Activated CD4-positive, alpha-beta T cell treated with anti-CD3 and anti-CD28 coated beads, Interleukin-2, amount 50 U/mL, for 4 hours (primary cell): ENCODE results near the gene ZNF629.

Experiments
- DNase-seq, 2 experiments: peaks; one replicate each; pipeline ENCODE4 v3.0.0-alpha.2; 2020

The ZNF629 gene

DNA sequence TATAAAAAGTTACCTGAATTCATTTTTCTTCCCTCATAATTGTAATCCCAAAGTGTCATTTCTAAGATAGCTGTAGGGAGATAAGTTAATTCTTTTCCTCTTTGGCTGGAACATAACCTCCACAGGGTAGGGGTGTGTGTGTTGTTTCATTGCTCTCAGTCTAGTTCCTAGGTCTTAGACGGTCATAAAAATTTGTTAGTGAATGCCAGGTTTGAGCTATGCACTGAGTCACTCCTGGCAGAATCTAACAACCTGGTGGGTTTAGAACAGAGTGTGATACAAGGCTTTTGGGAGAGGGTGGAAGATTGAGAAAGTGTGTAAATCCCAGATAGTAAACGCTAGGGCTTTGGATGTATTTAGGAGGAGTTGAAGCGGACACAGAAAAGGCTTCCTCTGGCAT is 39.7 kb downstream of the ZNF629 start:
- DNase-seq: no peak

DNA sequence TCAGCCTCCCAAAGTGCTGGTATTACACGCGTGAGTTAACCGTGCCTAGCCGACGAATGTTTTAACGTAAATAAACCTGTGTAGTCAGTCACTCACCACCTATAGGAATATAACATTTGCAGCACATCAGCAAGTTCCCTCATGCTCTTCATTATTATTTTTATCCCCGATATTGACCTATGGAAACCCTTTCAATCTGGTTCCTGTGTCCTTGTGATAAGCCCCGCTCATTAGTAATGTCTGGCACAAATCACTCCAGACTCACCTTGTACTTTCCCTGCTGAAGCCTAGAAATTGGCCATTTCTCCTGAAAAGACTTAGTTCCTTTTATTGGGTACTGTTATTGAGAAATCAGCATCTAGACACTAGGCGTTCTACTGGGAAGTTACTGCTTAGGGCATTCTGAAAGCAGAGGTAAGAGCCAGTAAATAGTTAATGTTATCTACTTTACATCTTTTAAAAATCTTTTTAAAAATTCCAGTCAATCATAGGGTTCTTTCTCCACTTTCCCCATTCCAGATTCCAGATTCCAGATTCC is 40.3 kb downstream of the ZNF629 start:
- DNase-seq: no peak

DNA sequence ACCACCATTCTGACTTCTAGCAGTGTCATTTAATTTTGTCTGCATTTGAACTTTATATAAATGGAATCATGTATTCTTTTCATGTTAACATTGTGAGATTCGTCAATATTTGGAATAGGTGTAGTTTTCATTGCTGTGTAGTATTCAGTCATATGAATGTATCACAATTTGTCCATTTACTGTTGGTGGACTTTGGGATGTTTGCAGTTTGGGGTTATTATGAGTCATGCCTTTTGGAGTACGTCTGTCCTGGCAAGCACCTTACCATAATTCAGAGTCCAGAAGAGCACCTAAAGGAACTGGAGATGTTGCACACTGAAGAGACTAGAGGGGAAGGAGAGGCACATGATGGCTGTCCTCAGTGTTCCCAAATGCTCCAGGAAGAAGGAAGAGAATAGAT is 41.9 kb downstream of the ZNF629 start:
- DNase-seq: no peak

DNA sequence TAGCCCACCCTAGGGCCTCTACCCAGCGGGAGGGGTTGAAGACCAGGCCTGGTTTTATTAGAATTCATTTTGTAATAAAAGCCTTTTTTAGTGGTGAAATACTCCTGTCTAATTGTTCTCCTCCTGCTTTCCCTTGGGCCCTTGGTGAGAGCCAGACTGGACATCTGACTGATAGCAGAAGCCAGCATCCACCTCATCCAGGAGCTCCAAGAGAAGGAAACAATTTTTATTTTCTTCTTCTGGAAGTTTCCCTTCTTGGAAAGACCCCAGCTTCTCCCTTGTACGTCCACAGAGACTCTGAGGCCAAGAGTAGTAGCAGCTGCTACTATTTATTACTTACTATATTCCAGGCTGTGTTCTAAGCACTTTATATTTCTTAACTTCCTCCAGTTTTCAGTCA is 42.8 kb downstream of the ZNF629 start:
- DNase-seq: no peak

DNA sequence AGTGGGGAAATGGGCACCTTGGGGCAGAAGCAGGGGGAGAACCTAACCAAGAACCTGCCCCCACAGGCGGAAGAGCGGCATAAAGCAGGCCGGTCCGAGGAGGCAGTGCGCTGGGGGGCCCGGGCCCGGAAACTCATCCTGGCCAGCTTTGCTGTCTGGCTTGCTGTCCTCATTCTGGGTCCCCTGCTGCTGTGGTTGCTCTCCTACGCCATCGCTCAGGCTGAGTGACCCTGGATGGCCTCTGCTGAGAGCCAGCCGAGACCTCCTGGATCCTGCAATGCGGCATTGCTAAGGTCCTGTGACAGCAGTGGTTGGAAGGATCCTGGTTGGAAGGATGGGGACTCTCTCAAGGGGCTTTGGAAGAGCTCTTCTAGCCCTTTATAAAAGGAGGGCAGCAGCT is 43.3 kb downstream of the ZNF629 start:
- DNase-seq: no peak

DNA sequence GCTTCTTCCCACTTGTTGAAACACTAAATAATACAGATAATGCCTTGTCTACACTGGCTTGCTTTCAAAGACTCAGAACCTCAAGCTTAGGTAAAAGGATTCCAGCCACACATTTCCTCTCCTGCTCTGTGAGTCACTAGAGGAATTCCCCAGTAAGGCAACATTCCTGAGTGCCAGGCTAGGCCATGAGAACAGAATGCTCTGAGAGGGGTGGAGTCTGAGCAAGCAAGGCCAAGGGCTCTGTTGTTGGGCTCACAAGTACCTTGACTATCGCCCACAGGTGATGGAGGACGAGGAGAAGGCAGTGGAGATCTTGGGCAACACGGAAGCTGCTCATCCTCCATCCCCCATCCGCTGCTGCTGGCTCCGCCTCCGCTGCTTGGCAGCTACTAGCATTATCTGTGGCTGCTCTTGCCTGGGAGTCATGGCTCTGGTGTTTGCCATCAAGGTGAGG is 45.5 kb downstream of the ZNF629 start:
- DNase-seq: no peak

DNA sequence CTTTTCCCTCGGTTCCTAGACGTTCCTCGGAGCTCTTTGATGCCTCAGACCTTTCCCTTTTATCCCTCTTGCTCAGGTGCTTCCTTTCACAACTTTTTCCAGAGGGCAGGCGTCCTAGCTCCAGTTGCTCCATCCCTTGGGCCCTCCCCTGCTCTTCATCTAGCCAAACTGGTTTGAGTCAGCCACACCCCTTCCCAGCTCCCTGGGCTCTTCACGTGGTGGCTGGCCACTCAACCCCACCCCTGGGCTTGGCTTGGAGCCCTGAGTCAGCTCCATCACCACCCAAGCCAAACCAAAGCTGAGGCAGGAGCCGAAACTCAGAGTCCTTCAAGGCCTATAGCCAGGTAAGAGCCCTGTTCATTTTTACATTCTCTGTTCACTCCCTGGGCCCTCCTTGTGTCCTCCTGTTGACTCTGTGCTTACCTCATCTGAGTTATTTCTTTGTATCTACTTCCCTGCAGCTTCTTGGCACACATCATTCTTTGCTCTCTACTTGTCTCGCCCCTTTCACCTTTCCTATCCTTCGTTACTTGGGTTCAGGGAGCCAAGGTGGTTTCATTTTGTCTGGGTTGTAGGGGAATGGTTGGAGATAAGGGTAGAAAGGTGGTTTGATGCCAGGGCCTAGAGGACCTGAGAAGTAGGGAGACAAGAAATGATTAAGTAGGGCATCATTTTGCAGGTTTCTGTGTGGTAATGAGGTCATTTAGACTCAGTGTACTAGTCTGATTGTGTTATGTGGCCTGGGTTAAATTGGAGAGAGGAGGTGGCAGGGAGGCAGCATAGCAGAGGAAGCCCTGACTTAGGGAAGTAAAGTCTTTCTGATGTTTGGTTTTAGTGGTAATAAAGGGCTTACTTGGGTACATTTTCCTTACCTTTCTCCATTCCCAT is 46.4 kb downstream of the ZNF629 start:
- DNase-seq: no peak

DNA sequence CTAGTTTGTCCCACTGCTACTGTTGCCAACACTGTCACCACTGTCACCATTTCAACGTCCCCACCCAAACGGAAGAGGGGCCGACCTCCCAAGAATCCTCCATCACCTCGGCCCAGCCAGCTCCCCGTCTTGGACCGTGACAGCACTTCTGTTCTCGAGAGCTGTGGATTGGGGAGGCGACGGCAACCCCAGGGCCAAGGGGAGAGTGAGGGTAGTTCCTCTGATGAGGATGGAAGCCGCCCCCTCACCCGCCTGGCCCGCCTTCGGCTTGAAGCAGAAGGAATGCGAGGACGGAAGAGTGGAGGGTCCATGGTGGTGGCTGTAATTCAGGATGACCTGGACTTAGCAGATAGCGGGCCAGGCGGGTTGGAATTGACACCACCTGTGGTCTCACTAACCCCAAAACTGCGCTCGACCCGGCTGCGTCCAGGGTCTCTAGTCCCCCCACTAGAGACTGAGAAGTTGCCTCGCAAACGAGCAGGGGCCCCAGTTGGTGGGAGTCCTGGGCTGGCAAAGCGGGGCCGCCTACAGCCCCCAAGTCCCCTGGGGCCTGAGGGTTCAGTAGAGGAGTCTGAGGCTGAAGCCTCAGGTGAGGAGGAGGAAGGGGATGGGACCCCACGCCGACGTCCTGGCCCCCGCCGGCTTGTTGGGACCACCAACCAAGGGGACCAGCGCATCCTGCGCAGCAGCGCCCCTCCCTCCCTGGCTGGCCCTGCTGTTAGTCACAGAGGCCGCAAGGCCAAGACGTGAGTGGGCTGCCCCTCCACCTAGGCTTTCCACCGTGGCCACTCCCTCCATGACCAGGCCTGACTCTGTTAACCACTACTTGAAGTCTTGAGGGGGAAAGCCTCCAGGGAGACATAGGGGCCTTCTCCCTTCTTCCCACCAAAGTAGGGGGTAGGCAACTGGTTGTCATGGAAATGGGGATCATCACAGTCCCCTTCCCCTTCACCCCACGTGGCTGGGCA is 47.7 kb downstream of the ZNF629 start:
- no peak for DNase-seq

DNA sequence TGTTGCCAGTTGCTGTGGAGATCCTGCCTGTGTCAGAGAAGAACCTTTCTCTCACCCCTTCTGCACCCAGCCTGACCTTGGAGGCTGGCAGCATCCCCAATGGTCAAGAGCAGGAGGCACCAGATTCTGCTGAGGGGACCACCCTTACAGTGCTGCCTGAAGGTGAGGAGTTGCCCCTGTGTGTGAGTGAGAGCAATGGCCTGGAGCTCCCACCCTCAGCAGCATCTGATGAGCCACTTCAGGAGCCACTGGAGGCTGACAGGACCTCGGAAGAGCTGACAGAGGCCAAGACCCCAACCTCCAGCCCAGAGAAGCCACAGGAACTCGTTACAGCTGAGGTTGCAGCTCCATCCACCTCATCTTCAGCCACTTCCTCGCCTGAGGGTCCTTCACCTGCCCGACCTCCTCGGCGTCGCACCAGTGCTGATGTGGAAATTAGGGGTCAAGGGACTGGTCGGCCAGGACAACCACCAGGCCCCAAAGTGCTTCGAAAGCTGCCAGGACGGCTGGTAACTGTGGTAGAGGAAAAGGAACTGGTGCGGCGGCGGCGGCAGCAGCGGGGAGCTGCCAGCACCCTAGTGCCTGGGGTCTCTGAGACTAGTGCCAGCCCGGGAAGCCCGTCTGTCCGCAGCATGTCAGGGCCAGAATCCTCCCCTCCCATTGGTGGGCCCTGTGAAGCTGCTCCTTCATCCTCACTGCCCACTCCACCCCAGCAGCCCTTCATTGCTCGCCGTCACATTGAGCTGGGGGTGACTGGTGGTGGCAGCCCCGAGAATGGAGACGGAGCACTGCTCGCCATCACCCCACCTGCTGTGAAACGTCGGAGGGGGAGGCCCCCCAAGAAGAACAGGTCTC is 49.0 kb downstream of the ZNF629 start:
- DNase-seq: no peak

DNA sequence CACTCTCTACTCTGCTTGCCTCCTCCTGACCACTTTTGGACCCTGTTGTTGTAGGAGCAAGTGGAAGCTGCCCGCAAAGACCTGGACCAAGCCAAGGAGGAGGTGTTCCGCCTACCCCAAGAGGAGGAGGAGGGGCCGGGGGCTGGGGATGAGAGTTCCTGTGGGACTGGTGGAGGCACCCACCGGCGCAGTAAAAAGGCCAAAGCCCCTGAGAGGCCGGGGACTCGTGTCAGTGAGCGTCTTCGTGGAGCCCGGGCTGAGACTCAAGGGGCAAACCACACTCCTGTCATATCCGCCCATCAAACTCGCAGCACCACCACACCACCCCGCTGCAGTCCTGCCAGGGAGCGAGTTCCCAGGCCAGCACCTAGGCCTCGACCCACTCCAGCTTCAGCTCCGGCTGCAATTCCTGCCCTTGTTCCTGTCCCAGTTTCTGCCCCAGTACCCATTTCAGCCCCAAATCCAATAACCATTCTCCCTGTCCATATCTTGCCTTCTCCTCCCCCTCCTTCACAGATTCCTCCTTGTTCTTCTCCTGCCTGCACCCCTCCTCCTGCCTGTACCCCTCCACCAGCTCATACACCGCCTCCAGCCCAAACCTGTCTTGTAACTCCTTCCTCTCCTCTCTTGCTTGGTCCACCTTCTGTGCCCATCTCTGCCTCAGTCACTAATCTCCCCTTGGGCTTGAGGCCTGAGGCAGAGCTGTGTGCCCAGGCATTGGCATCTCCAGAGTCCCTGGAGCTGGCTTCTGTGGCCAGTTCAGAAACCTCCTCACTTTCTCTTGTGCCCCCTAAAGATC is 49.8 kb downstream of the ZNF629 start:
- no peak for DNase-seq

DNA sequence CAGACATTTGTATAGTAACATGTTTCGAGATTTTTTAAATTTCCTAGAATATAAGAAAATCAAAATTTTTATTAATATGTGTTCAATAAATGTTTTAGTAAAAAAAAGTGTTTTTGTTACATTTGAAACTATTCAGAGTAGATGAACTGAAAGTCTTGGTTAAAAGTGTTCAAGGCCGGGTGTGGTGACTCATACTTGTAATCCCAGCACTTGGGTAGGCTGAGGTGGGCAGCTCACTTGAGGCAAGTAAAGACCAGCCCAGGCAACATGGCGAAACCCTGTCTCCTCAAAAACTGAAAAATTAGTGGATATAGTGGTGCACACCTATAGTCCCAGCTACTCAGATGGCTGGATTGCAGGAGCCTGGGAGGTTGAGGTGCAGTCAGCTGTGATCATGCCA is 55.6 kb downstream of the ZNF629 start:
- DNase-seq: no peak

DNA sequence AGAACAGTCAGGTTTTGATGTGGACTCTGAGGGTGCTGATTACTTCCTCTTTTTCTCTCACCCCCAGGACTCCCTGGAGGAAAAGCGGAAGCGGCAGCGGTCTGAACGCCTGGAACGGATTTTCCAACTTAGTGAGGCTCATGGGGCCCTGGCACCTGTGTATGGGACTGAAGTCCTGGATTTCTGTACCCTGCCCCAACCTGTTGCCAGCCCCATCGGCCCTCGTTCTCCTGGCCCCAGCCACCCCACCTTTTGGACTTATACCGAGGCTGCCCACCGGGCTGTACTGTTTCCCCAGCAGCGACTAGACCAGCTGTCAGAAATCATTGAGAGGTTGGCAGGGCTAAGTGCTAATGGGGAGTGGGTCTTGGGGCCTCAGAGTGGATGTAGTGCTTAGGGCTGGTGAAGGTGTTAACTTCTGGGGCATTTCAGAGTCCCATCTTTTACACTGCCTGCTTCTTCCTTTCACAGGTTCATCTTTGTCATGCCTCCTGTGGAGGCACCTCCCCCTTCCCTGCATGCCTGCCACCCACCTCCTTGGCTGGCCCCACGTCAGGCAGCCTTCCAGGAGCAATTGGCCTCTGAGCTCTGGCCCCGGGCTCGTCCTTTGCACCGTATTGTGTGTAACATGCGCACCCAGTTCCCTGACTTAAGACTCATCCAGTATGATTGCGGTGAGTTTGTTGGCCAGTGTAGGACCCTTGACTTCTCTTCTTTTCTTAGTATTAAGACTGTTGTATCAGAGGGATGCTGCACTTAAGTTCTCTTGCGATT is 57.9 kb downstream of the ZNF629 start:
- no peak for DNase-seq
